Activated T-cell treated with anti-CD3 and anti-CD28 coated beads, Interleukin-2, amount 50 U/mL, for 1 hour (primary cell): Measurements from ENCODE around the gene MT1G.
"Not testable (repeated sequence)": the region's sequence is repeated elsewhere in the genome, so short reads cannot be mapped to it uniquely, and the experiment has no call there.

Source experiments
- DNase-seq: peaks from one replicate; pipeline ENCODE4 v3.0.0-alpha.2; 2020

Gene MT1G

DNA sequence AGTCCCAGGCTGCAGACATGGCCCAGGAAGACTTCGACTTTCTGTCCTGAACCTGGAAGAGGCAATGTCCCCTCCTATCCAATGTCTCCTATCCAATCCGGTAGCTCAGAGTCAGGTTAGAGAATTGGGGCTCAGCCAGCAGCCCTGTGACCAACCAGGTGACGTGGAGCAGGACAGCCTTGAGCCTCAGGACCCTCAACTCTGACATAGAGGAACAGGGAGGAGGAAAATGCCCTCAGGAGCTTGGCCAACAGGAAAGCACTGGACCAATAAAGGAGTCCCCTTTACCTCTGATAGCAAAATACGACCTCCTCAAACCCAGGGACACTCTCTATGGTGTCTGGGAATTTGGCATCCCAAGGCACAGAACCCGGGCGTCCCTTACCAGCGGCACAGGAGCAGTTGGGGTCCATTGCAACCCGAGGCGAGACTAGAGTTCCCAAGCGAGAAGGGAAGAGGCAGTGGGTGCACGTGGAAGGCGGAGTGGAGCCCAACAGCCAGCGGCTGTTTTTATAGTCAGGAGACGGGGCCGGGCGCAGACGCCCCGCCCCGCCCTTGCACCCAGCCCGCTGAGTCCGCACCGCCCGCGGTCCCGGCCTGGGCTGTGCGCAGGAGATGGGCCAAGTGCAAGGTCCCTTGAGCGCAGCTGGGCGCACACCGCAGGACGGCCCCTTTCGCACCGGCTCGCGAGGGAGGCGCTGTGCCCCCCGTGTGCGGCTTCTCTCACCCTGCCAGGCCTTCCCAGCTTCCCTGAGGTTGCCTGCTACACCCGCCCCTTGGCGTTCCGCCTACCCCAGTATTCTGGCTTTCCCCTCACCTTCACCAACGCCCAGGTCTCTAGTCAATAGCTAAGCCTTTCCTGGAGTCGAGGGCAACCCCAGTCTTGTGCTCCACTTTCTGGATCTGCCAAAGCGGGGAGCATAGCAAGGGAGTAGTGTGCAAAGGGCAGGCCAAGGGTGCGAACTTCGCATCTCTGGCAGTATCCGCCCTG, at the start of gene MT1G:
TSS of gene MT1G (minus strand) at position 485 of the 991 bp plus-strand sequence. CDS start at position 413, 72 bp downstream.
- no peak for DNase-seq

- DNase-seq: not testable (repeated sequence)
Observed at GRCh38 chr16:56717532-56717931, 49.7 kb upstream of the MT1G start.

DNA sequence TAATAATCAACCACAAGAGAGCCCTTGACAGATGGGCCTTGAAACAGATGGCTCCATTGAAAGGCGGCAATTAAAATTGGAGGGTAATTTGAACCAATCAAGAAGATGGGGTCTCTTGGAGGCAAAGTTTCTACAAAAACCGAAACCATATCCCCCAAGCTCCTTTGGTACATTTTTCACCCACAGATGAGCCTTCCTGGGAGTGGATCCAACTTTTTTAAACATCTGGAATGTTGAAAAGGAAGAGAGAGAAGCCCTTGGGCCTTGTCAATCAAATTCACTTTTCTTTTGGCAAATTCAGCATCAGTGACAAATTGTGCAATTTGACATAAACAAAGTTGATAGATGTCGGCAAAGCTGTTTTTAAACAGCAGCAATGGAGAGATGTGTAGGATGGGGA, 48.9 kb upstream of the MT1G start:
- no peak for DNase-seq

- no peak for DNase-seq
Observed at GRCh38 chr16:56715126-56715525, 47.3 kb upstream of the MT1G start.

DNA sequence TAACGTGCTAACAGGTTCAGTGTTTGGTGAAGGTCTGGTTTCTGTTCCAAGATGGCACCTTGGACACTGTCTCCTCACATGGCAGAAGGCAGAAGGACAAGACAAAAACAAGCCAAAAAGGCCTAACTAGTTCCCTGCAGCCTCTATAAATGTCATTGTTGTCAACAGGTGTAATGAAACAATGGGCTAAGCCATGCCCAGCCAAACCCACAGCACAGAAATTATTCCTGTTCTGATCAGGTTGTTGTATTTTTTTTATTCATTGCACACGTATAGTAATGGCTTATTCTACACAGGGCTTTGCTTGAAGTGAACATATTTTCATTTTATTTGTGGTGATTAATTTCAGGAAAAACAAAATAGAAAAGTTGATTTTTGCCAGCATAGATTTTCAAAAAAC, 45.9 kb upstream of the MT1G start:
- DNase-seq: no peak

DNA sequence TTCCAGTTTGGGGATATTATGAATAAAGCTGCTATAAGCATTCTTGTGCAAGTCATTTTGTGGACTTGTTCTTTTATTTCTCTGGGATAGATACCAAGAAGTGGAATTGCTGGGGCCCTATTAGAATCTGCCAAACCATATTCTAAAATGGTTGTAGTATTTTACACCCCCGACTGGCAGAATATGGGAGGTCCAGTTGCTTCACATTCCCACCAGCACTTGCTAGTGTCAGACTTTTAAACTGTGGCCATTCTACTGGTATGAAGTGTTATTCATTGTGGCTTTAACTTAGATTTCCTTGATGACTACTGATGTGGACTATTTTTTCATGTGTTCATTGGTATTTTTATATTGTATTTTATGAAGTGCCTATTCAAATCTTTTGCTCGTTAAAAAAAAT, 44.0 kb upstream of the MT1G start:
- no peak for DNase-seq

DNA sequence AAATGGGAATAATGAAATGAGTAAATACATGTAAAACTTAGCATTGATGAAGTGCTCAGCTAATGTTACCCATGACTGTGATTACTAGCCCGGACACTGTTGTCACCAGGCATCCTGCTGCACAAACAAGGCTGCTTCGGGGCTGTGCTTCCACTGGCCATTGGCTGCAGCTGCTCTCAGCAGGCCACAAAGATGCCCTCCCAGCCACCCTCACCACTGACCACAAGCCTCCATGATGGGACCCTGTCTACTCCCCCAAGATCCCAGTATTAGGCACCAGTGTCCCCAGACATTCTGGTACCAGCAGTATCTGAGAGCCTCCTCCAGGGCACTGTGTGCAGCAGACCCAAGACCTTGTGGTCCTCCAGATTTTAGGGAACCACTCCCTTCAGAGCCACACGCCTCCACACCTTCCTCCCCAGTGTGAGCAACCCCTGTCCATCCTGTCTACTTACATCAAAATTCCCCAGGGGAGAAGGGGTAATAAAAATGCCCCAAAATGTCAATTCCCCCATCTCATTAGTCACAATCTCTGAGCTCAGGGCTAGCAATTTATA, 42.4 kb upstream of the MT1G start:
- no peak for DNase-seq

DNA sequence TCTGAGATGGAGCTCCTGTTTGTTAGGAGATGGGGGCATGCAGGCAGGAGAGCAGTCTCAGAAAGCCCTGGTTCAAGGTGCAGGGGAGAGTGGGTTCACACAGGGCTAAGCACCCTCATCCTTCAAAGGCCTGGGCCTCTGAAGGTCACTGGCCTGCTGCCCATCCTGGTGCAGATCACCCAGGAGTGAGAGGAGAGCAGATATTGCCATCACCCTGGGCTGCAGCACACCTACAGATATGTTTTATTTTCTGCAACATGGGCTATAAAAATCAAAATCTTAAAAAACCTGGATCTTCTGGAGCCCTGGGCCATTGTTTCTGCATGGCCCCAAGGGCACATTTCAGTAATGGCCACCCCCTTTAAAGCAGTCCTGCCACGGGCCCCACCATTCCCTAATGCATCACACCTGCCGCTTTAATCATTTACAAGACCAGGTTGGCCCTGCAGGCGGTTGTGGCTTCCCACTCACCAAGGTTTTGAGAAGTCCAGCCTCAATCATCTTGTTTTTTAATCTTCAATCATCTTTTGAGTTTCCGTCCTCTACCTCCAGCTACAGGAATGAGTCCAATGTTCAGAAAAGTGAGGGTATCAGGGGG, 41.7 kb upstream of the MT1G start:
- no peak for DNase-seq

DNA sequence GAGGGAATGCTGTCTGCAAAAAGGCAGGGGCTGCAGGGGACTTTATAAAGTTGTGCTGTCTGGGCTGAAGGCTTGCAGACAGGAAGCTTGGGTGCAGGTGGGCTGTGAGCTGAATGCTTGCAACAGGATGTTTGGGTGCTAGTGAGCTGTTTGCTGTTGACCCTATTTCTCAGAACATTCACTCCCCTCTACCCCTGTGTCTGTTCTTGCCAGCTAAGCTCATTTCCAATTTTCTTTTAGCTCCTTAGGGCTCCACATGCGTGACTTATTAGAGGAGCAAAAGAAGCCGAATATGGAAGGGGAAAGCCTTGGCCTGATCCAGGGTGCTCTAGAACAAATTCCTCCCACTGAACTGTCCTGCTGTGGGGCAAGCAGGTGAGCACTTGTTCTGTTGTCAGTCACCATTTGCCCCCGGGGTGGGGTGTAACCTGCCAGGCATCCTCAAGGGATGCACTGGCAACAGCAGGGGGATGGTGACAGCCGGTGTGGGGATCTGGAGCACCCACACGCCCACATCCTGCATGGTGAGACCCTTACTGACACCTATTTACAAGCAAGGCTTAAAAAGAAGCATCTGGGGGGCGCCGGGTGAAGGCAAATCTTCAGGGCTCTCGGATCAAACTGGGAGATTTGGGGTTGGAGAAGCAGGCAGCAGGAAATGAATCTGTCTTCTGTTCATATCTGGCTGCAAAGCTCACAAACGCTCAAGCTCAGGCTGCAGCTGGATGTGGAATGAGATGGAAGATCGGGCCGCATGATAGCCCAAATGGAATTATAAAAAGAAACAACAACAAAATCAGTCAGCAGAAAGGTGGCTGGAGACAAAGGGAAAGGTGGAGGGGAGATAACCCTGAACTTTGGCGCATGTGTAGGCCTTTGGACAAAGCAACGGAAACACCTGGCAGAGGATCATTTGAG, 40.9 kb upstream of the MT1G start:
- peak; percentile 26 for DNase-seq

- DNase-seq: no peak
Observed at GRCh38 chr16:56702836-56703235, 35.0 kb upstream of the MT1G start.

DNA sequence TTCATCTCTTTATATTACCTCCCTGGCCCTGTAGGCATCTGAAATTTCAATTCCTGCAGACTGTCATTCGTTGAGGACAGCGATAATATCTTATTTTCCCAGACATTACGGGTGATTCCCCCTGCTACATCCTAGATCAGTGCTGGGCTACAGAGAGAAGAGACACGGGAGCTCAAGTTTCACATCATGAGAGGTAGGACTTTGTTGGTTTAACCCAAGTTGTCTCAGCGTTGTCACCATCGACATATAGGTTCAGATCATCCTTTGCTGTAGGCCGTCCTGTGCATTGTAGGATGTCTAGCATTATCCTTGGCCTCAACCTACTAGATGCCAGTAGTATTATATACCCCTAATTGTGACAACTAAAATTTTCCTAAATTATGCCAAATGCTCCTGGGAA, 33.7 kb upstream of the MT1G start:
- no peak for DNase-seq

GRCh38 chr16:56700631-56701030, 32.8 kb upstream of the MT1G start:
- no peak for DNase-seq

DNA sequence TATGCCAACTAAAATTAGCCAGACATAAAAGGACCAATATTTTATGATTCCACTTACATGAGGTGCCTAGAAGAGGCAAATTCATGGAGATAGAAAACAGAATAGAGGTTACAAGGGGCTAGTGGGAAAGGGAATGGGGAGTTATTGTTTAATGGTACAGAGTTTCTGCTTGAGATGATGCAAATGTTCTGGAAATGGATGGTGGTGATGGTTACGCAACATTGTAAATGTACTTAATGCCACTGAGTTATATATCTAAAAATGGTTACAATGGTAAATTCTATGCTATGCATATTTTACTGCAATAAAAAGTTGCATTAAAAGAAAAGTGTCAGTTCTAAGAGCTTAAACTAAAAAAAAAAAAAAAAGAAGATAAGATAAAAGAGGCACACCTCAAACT, 32.3 kb upstream of the MT1G start:
- no peak for DNase-seq

GRCh38 chr16:56697456-56698155, 29.7 kb upstream of the MT1G start:
- no peak for DNase-seq

DNA sequence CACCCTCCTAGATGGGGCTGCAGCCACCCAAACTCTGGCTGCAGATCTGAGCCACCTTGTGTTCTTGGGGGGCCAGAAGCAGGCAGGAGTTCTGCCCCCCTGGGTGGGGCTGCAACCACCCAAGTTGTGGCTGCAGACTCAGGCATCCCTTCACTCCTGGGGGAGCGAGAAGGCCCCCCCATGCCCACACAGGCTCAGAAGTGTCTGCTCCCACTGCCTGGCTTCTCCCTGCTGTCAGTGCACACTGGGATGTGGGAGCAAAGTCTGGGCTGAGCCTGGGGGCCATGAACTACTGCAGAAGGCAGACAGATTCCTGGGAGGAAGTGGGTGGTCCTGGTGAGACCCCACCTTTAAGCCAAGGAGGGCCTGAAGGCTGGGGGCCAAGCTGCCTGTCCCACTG, 27.4 kb upstream of the MT1G start:
- DNase-seq: no peak

GRCh38 chr16:56691885-56692284, 24.0 kb upstream of the MT1G start:
- no peak for DNase-seq

DNA sequence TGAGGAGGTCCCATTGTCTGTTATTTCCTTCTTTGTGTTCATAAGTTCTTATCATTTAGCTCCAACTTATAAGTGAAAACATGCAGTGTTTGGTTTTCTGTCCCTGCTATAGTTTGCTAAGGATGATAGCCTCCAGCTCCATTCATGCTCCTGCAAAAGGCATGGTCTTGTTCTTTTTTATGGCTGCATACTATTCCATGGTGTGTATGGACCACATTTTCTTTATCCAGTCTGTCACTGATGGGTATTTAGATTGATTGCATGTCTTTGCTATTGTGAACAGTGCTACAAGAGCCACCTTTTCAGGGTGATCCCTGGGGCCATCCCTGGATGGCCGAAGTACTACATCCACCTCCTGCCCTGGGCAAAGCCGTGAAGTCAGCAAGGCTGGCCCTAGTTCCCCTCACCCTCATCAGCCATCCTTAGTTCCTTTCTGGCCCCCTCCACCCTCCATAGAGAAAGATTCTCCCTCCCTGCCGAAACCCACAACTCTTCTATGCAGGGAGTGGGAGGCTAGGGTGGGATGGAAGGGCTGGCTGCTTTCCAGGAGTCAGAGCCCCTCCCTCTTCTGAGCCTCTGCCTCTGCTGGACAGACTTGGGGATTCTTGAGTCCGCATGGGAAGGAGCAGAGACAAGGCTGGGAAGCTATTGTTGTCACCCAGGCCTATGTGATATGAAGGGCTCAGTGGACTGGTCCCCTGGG, 22.7 kb upstream of the MT1G start:
- no peak for DNase-seq

DNA sequence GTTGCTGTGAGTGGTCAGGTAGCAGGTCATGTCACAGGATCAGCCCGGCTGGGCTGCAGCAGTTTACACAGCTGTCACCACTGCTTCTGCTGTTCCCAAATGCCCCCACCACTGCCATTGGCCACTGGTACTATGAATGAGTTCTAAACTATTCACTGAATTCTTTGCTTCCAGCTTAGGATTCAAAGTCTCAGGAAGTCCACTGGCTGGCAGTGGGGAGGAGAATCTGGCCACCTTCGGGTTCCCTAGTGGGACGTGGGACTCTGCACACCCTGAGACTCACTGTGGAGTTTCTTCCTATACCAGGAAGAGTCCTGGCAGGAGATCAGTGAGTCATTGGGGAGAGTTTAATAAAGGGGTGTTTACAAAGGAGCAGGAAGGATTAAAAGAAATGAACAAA, 21.3 kb upstream of the MT1G start:
- DNase-seq: no peak

DNA sequence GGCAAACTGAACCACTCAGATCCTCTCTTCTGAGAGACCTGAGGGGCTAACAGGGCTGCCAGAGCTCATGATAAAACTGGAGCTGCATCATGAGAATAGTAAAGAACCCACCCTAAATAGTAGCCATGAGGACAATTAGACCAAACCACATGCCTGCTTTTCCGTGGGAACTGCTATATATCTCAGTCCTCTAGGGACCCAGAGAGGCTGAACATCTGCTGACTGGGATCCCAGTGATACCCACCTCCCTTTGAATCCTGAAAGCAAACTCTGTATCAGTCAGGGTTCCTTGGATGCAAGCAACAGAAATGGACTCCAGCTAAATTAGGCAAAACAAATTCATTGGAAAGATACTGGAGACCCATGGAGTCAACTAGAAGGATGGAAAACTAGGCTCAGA, 20.9 kb upstream of the MT1G start:
- DNase-seq: no peak

GRCh38 chr16:56686758-56687157, 18.9 kb upstream of the MT1G start:
- no peak for DNase-seq

GRCh38 chr16:56684926-56685590, 17.2 kb upstream of the MT1G start:
- no peak for DNase-seq
